GM21526 (cell line): ENCODE measurements around the gene NAPA.

Experiments
- ATAC-seq: cut with Tn5 transposase; IDR thresholded peaks from one replicate; pipeline ENCODE4 v1.9.1; 2021; ENCODE audit warnings: moderate library complexity; ENCODE audit not compliant: unreplicated experiment, low FRiP score

NAPA gene

DNA sequence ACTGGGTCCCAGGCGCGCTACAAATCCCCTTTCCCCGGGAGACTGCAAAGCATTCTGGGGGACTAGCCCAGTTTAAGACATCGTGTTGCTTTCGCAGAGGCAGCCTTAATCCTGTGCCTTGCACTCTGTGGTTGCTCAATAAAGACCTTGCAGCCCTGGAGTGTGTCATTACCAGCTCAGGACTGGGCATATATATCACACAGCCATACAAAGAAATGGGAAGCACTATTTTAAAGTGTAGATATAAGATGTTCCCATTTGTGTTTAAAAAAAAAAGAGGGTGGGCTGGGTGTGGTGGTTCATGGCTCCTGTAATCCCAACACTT is 11.1 kb downstream of the NAPA start:
- no peak for ATAC-seq

DNA sequence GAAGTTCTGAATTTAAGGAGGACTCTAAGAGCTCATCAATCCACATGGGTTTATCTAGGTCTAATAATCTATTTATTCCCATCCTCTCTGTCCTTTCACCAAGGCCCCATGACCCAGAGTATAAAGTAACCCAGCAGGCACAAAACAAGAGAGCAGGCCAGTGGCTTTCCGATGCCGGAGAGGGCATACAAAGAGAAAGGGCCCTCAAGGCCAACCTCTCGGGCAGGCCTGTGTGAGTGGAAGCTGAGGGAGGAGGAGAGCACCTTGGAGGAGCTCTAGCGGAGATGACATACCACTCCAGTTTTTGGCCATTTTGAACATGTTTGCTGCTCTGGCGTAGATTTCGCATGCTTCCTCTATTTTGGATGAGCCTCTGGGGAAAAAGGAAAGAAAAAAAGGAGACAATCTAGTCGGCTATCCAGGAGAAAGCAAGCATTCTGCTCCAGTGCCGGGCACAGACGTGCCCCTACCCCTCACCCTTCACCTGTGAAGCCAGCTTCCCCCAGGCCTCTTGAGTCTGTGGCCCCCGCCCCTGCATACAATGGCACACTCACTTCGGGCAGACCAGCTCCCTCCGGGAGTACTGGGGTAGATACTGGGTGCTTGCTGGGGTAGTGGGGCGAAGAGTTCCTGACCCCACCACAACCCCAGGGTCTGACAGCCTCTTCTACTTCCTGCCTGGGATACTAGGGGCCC is 11.6 kb downstream of the NAPA start:
- ATAC-seq = no peak

GRCh38 chr19:47499863-47500830 is 14.7 kb downstream of the NAPA start:
- no peak for ATAC-seq

- ATAC-seq = no peak
Observed at GRCh38 chr19:47499371-47499770, 15.5 kb downstream of the NAPA start.

DNA sequence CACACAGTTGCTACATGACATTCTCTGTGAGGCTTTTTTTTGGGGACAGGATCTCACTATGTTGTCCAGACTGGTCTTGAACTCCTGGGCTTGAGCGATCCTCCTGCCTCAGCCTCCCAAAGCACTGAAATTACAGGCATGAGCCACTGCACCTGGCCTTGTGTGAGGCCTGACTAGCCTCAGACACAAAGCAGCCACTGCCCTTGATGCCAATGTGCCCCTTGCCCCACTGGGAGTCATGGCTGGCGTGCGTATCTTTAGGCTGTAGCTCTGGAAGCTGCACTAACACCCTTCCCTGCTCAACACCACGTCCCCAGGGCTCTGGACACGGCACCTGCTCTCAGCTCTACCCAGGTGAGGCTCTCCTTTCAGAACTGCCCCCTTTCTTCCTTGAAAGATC is 16.3 kb downstream of the NAPA start:
- ATAC-seq = no peak

GRCh38 chr19:47497821-47498520 is 16.9 kb downstream of the NAPA start:
- ATAC-seq = no peak

- ATAC-seq = no peak
Observed at GRCh38 chr19:47497050-47497766, 17.7 kb downstream of the NAPA start.

- no peak for ATAC-seq
Observed at GRCh38 chr19:47495478-47496372, 19.1 kb downstream of the NAPA start.

DNA sequence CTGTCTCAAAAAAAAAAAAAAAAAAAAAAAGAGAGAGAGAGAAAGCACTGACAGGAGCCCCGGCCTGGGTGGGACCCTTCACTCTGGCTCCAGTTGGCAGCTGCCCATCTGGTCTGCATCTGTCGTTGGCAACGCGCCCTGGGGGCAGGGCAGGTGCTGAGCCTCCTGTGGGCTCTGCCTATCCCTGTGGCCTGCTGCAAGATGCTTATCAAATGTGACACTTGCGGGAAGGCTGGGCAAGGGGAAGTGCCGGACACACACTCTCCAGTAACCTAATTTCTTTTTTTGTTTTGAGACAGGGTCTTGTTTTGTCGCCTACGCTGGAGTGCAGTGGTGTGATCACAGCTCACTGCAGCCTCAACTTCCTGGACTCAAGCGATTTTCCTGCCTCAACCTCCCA is 20.1 kb downstream of the NAPA start:
- no peak for ATAC-seq

GRCh38 chr19:47494211-47494547 is 20.7 kb downstream of the NAPA start:
- no peak for ATAC-seq

DNA sequence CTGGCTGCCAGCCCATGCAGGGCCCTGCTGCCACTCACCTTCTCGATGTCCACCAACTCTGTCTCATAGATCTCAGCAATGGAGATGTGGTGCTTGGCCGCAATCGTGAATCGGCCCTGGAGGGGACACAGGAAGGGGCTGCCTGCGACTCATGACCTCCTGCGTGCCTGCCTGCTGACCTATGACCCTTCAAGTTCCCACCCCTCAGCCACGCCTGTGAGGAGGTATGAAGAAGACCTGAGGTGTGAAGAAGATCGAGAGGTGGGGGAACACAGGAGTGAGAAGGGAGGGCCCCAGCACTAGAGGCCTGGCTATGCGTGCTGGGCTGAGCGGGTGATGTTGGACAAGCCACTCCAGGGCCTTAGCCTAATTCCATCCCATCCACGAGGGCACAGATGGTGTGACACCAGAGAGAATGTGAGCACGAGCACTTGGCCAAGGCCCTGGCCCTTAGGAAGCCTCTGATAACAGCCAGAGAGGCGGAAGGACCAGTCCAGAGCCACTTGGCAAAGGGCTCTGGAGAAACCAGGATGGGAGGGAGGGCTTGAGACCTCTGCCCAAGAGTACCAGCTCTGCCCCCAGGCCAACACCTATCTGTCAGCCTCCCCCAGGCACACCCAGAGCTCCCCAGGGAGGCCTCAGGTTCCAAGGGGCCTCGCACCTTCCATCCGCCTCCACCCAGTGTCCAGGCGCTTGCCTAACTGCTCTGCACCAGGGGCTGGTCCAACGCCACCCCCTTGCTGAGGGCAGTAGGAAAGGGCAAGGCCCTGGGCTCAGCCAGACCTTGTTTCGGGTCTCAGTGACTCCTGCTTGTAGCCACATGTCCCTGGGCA is 21.3 kb downstream of the NAPA start:
- no peak for ATAC-seq

DNA sequence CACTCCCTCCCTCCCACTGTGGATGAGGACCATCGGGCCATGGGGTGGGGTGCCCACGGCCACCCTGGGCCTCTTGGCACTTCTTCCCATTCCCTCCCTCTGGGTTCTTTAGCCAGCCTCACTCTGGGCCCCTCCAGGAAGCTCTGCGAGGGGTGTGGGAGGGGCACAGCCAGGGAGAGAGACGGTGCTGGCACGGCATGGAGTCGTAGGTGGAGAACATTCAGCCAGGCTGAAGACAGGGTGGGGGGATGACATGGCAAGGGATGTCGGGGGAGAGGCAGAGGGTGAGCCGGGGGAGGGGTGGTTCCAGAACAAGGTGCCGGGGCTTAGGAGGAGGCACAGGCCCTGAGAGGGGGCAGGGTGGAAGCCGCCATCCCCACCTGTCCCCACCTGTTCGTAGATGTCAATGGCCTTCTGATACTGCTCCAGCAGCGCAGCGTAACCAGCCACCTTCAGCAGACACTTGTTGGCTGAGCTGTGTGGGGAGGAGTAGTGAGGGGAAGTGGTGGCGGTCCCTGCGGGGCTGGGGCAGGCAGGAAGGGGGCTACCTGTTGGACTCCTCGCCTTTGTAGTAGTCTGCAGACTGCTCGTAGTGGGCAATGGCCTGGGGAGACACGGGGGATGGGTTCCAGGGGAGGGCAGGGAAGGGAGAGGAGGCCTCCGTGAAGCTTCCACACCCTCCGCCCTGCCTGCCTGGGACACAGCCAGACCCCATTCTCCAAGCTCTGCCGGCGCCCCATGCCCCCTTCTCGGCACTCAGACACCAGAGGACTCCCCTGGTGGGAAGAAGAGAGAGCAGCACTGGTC is 22.1 kb downstream of the NAPA start:
- no peak for ATAC-seq

DNA sequence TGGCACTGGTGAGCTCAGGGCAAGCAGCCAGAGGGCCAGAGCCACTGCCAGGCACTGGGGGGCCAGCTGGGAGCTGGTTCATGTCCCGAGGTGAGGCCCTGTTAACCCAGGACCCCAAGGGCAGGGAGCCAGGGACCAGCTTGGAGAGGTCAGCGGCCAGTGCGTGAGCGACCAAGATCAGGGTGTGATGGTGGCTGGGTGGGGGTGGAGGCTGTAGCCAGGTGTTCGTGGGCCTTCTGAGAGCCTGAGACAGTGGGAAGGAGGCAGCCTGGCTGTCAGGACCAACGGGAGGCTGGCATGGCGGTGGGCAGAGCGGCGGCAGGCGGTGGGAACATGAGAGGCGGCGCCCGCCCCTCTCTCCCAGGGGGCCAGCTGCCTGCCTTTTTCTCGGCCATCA is 22.7 kb downstream of the NAPA start:
- no peak for ATAC-seq

DNA sequence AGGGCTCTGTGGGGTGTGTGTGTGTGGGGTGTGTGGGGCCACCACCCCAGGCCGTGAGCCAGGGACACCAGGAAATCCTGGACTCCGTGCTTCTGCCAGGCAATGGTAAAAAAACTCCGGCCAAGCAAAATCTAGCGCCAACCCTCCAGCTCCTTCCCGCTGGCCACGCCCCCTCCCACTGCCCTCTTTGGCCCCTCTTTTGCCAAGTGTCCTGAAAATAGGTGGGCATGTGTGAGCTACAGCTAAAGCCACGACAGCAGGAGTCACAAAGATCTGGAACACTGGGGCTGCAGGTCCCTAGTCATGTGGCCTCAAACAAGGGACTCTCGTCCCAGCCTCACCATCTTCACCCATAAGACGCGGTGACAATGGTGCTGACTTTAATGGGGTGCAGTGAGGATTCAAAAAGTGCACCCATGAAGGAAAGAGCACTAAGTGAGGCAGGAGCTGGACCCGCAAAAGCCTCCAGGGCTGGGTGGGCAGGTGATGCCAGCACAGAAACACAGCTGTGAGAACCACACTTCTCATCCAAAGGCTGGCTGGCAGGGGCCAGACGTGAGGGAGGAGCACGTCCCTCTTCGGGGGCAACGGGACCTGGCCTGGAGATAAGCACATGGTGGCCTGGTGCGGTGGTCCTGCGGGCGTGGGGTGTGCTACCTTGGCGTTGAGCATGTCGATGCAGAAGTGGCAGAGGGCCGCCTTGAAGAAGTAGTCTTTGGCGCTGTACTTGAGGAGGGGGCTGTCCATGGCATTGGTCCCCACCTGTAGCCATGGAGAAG is 23.3 kb downstream of the NAPA start:
- no peak for ATAC-seq

DNA sequence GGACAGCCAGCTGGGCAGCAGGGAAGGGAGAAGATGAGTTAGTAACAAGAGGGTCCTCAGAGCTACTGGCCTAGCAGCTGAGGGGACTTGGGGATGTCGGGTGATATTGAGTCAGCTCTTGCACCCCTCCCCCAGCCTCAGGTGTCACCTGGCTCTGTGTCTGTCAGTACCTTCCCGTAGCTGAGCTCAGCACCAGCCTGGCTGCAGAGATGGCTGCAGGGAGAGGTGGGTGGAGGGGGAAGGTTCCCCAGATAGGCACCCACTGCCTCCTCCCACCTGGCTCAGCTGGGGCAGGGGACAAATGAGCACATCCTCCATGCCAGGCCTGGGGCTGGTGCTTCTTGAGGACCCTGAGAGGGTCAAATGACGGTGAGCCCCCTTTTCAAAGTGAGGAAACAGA is 24.0 kb downstream of the NAPA start:
- ATAC-seq = no peak

- no peak for ATAC-seq
Observed at GRCh38 chr19:47490031-47490430, 24.8 kb downstream of the NAPA start.
